Stimulated activated CD8-positive, alpha-beta memory T cell treated with anti-CD3 and anti-CD28 coated beads, Interleukin-15, amount 100 ng/mL, for 48 hours (primary cell): ENCODE data around the gene TBC1D2.
"Not testable (repeated sequence)": the region's sequence is repeated elsewhere in the genome, so short reads cannot be mapped to it uniquely, and the experiment has no call there.

Source experiments
- DNase-seq, 2 donors: peaks; one replicate each; pipeline ENCODE4 v3.0.0-alpha.2; 2020; ENCODE audit warnings: low read depth in 2 of 2

The TBC1D2 gene, protein sequence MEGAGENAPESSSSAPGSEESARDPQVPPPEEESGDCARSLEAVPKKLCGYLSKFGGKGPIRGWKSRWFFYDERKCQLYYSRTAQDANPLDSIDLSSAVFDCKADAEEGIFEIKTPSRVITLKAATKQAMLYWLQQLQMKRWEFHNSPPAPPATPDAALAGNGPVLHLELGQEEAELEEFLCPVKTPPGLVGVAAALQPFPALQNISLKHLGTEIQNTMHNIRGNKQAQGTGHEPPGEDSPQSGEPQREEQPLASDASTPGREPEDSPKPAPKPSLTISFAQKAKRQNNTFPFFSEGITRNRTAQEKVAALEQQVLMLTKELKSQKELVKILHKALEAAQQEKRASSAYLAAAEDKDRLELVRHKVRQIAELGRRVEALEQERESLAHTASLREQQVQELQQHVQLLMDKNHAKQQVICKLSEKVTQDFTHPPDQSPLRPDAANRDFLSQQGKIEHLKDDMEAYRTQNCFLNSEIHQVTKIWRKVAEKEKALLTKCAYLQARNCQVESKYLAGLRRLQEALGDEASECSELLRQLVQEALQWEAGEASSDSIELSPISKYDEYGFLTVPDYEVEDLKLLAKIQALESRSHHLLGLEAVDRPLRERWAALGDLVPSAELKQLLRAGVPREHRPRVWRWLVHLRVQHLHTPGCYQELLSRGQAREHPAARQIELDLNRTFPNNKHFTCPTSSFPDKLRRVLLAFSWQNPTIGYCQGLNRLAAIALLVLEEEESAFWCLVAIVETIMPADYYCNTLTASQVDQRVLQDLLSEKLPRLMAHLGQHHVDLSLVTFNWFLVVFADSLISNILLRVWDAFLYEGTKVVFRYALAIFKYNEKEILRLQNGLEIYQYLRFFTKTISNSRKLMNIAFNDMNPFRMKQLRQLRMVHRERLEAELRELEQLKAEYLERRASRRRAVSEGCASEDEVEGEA

DNA sequence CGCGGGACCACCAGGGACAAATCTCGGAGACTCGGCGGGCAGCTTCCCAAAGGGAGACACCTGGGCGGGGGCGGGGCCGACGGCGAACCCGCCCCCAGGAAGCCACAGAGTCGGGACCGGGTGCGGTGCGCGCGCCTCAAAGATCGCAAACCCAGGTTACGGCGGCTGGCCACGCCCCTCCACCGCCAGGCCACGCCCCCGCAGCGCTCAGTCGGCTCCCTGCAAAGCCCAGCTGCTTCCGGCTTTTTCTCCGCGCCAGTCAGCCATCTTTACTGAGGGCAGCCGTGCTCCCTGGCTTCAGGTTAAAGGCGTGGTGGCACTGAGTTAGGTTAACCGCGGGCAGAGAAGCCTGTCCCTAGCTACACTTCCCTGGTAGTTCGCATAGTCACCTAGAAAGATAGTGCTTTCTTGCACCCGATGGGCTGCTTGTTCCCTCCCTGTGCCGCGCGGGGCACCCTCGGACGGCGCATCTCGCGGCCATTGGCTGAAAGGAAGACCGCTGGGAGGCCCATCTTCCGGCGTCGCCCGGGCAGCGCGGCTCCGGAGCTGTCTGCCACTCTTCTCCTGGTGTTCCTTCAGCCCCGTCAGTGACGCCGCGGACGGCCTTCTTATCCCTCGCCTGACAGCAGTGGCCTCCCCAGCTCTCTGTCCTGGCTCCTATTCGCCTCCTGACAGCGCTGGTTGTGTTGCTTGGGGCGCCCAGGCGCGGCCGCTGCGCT is at the start of gene TBC1D2:
Gene TBC1D2, minus strand, starts transcription at position 72 of the 719 bp plus-strand sequence. CDS start 108 bp downstream, outside the sequence.
- peak; percentile 93 to 95 for DNase-seq

DNA sequence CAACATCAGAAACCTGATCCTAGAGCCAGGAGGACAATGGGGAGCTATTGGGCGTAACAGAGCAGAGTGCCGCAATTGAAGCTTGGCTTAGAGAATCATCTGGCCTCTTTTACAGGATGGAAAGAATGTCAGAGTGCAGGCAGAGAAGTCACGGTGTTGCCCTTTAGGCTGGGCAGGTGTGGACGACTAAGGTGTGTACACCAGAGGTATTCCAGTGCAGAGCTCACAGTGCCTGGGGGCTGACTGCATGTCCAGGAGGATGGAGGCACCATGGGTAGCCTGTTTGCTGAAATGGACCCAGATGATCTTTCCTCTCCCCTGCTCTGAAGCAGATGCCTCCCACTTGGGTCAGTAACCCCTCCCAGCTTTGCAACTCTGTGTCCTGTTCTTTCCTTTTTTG is 48.9 kb upstream of the TBC1D2 start:
- DNase-seq: no peak

DNA sequence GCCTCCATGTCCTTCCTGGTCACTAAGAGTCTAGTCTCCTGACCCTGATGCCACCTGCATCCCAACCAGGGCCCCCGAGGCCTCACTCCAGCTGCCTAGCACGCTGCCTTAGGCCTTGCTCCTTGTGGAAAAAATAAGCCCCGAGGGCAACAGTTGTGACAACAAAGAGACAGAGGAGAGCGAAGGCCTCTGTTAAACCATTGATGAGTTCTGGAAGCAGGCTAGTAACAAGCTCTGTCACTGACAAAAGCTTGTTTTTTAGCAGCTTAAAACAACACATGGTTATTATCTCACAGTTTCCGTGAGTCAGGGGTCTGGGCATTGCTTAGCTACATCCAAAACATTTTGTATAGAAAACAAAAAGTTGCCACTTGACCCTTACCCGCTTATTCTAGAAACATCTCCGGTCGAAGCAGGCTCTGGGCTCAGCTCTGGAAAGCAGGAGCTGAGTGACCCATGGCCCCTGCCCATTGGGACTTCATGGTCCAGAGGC is 48.2 kb upstream of the TBC1D2 start:
- no peak for DNase-seq

DNA sequence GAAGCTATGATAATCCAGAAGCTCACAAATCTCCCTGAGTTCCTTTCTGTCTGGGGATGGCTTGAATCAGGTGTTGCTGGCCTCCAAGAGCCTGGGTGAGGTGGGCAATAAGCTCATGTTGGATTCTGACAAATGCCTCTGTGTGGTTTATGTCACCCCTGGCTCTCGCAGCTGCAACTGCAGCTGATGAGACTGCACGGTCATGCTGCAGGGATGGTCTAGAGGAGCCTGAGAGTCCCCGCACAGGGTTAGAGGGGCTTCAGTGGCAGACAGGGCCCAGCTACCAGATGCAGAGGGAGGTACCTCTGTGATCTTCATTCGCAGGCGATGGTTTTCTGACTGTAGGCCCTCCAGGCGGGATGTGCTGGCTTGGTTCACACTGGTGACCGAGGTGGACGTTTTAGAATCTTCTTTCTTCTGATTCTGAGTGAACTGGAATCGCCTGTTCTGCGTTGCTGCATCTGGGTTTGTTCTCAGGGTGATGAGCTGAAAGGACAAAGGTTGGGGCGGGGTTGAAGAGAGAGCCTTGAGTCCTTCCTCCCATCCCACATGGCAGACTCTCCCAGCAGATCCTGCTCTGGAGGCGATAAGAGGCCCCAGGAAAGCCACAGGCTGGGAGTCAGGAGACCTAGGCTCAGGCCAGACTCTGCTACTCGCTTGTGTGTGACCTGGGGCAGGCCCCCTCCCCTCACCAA is 47.6 kb upstream of the TBC1D2 start:
- no peak for DNase-seq

DNA sequence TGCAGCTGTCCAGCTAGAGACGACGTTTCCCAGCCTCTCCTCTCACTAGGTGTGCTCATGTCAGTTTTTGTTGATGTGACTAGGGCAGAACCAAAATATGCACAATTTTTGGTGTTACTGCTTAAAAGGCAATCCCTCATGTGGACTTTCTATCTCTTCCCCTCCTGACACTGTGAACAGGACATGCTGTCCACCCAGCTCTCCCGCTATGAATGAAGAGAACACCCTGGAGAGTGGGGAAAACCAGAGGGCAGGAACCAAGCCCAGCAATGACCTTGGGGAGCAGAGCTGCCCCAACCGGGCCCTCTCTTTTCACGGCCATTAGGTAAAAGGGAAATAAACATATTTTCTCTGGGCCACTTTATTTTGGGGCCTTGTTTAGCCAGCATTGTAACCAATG is 46.7 kb upstream of the TBC1D2 start:
- DNase-seq: no peak

DNA sequence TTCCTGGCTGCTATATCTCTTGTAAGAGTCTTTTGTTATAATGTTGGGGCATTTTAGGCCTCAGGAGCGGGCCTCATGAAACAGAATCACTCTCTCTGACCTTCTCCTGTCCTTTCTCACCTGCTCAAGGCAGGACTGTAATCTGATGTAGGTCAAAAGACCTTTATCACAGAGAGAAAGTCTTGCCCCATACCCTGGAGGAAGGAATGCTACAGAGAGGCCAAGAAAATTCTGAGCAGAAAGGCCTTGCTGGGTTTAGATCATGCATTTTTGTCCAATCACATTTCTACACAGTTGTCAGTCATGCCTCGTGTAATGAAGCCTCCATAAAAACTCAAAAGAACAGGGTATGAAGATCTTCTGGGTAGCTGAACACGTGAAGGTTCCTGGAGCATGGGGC is 45.2 kb upstream of the TBC1D2 start:
- no peak for DNase-seq

DNA sequence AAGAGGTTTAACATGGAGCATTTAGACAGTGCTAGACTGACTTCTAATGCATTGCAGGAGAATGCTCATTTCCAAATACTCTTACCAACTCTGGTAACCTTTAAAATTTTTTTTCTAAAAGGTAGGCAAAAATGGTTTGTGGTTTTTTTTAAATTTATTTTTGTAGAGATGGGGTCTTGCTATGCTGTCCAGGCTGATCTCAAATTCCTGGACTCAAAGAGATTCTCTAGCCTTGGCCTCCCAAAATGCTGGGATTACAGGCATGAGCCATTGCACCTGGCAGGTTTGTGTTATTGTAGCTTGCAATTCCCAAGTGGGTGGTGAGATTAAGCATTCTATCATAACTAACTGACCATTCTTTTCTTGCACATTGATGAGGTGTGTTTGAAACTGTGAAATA is 43.0 kb upstream of the TBC1D2 start:
- DNase-seq: no peak

DNA sequence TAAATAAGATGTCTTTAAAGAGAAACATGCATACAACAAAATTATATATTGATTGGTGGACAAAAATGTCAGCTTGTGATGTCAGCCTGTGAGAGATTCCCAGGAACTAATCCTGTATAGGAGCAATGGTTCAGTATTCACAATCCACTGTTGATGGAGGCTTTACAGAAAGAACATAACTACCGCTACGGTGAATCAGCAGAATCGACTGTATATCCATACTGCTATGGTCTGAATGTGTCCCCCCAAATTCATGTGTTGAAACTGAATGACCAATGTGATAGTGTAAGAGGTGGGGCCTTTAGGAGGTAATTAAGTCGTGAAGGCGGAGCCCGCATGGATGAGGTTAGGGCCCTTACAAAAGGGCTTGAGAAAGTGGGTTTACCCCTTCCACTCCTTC is 40.4 kb upstream of the TBC1D2 start:
- DNase-seq: no peak

DNA sequence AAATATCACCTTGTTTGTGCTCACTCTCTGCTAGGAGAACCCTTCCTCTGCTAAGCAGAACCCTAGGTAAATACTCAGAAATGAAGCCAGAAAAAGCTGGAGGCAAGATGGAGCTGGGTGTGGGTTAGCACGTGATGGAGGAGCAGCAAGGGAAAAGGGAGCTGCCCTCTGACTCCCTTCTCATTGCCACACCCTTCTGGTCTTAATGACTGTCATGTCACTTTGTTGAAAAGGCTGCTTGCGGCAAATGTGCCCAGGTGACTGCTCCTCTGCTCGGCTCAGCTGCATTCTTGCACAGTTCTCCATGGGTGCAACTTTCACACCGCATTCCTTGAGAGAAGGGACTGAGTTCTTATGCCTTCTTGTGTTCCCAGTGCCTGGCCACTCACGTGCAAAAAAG is 36.4 kb upstream of the TBC1D2 start:
- DNase-seq: no peak

DNA sequence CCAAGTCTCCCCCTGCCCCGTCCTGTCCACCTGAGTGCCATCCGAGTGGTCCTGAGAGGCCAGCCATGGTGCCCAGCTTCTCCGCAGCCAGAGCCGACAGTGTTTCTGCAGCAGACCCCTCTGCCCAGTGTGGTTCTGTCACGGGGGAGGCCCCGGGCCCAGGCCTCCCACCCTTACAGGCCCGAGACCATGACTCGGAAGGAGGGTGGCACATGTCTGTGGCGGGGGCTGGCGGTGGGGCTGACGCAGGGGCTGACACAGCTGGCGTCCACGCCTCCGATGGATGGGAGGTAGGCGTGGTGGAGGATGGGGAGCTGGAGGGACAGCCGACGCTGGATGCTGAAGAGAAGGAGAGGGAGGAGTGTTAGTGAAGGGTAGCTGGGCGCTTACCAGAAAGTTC is 35.0 kb upstream of the TBC1D2 start:
- DNase-seq: no peak

DNA sequence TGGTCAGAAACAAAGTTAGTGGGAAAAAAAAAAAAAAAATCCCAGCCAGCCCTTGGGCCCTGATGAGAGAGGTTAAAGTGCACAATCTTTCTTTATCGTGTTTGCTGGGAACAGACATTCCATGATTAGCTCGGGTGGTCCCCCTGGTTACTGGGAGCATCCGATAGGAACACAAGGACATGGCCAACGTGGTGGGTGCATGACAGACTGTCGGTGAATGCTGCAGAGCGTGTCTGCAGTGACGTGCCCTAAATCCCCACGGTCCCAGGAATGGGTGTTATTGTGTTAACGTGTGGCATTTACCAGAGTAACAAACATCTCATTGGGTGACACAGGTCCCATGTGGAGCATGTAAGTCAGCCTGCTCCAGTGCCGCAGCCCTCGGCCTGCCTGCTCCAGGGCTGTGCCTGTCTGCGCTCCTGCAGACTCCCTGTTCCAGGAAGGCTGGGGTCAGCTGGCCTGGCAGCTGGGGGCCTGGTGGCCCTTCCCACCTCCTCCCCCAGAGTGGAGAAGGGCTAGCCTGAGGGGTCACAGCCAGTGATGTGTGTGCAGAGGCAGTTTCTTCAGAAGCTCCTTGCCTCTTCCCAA is 34.3 kb upstream of the TBC1D2 start:
- no peak for DNase-seq

DNA sequence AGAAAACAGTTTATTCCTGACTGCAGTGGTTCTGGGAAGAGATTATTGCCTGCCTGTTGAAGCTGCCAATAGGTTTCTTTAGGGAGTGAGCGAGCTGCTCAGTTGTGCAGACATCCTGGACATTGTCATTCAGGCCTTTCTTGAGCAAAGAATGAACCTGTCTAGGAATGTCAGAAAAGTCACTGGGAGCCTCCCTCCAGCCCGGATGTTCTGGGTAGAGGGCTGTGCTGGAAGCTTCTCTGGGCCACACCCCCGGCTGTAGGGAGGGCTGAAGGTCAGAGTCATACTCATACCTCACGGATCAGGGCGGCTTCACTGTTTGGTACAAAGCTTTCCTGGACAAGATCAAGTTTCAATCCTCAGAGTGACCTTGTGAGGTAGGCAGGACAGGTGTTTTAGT is 33.4 kb upstream of the TBC1D2 start:
- DNase-seq: no peak

DNA sequence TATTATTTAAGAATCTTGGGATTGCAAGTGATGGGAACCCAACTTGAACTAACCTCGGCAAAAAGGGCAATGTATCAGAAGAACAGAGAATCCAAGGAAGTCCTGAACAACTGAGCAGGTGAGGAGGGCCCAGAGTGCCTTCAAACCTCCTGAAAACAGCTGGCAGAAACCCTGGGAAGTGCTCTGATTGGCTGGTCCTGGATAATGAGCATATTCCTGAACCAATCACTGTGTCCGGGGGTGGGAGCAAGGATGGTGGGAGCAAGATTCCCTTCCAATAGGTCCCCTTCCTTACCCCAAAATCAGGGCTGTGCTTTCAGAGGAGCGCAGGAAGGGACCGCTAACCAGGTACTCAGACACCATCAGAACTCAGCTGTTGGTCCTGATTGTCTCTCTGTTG is 31.9 kb upstream of the TBC1D2 start:
- no peak for DNase-seq

DNA sequence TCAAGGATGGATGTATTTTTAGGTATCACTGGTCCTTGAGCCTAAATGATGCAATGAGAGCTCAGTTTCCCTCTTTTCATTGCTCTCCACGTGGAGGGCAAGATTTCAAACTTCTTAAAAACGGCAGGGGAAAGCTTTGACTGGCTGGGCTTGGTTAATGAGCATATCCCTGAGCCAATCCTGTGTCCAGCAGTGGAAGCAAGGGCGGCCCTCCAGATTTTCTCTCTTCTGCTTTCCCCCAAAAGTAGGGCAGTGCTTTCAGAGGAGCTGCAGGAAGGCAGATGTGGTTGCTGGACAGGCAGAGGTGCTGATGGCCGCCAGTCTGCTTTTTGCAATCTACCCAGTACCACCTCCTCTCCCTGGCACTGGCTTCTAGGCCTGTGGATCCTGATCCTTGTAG is 30.0 kb upstream of the TBC1D2 start:
- no peak for DNase-seq

DNA sequence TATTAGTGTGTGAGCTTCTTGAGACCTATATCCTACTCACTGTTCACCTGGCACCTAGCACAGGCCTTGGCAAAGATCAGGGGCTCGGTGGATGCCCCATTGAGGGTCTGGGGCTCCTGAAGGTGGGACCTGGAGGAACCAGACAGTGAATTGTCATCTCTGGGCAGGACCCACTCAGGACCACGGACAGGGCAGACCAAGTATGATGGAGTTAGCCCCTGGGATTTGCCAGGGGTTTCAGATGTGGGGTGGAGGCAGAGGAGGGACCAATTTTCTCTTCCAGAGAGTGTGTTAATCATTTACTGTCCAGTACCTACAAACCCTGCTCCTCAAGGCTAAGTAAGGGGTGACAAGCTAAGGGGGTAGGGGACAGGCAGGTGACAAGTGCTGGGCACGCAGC is 29.3 kb upstream of the TBC1D2 start:
- DNase-seq: no peak

DNA sequence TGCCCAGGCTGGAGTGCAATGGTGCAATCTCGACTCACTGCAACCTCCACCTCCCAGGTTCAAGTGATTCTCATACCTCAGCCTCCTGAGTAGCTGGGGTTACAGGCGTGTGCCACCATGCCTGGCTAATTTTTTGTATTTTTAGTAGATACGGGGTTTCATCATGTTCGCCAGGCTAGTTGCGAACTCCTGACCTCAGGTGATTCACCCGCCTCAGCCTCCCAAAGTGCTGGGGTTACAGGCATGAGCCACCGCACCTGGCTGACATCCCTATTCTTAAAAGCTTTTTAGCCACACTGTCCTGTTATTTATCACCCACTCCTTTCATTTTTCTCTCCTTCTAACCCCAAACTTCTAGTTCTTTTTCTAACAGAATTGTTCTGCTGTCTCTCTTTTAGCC is 27.7 kb upstream of the TBC1D2 start:
- not testable (repeated sequence) for DNase-seq

DNA sequence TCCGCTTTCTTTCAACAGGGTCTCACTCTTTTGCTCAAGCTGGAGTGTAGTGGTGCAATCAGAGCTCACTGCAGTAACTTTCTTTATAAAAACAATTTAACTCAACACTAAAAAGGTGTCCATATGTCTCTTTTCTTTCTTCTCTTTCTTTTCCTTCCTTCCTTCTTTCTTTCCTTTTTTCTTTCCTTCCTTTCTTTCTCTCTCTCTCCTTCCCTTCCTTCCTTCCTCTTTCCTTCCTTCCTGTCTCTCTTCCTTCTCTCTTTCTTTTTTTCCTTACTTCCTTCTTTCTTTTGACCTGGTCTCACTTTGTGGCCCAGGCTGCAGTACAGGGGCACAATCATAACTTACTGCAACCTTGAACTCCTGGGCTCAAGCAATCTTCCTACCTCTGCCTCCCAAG is 25.8 kb upstream of the TBC1D2 start:
- DNase-seq: no peak

DNA sequence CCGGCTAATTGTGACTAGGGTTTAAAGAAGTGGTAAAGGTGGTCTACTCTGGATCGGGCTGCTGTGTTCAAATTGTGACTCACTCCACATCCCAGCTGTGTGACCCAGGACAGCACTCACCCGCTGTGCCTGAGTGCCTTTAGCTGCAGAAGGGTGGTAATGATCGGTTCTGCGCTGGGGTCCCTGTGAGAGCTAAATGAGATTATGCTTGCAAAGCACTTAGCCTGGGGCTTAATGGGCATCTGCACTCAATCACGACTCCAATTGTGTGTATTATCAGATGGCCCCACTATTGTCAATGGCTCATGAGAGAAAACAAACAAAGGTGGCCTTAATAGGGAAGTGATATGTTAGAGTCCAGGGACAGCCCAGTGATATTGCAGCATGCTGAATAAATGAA is 25.1 kb upstream of the TBC1D2 start:
- no peak for DNase-seq

DNA sequence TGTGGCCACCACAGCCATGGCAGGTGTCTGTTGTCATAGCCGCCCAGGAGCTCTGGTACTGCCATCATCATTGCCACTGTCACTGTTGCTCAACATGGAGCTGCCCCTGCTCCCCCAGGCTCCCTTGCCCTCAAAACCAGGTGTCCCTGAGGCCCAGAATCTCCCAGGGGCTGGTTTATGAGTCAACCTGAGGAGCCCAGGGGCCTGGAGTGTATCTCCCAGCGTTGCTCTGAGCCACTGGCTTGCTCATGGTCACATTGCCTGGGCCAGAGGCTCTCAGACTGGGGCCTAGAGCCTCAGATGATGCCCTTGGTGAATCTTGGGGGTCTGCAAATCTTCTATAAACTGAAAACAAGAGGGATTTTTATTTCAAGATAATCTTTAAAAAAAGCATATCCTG is 24.7 kb upstream of the TBC1D2 start:
- DNase-seq: no peak

DNA sequence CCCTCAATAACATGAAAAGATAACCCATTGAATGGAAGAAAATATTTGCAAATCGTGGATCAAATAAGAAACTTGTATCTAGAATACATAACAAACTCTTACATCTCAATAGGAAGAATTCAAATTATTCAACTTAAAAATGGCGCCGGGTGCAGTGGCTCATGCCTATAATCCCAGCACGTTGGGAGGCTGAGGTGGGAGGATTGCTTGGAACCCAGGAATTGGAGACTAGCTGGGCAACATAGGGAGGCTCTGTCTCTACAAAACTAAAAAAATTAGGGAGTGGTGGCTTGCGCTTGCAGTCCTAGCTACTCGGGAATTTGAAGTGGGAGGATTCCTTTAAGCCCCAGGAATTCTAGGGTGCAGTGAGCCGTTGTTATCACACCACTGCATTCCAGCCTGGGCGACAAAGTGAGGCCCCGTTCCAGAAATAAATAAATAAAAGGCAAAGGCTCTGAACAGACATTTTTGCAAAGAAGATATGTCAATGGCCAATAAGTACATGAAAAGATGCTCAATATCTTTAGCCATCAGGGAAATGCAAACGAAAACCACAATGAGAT is 21.5 kb upstream of the TBC1D2 start:
- no peak for DNase-seq

DNA sequence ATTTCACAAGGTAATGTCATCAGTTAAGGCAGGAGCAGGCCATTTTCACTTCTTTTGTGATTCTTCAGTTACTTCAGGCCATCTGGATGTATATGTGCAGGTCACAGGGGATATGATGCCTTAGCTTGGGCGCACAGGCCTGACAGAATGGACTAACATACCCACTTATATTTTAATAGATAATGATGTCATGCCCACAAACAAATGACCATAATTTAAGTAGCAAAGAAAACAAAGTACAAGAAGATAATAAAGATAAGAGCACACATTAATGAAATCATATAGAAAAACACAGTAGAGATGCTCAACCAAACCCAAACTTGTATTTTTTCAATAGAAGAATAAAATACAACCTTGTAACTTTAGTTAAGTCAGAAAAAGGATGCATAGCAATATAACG is 19.7 kb upstream of the TBC1D2 start:
- DNase-seq: no peak
